K562 (cell line): ENCODE data around the gene DARS2. TPM values are rescaled to one million over a fixed set of nuclear protein-coding genes. Genes with fewer than 3 reads are reported as not detected.

ENCODE experiments used
- CHD4 ChIP-seq: fragments of 200-600 bp; sonication (generic); IDR thresholded peaks from 3 replicates; pipeline ENCODE4 v1.6.1; 2012; ENCODE audit warnings: low read depth, mild to moderate bottlenecking, mixed read lengths, low read length, inconsistent platforms; ENCODE audit not compliant: insufficient read depth, insufficient replicate concordance, poor library complexity, severe bottlenecking
- ESRRA ChIP-seq: fragments of 450-650 bp; IDR thresholded peaks from 2 replicates; pipeline ENCODE4 v1.6.1; 2014; ENCODE audit warnings: low read depth, mild to moderate bottlenecking, moderate library complexity, borderline replicate concordance
- NFIC ChIP-seq: fragments of 450-650 bp; IDR thresholded peaks from 2 replicates; pipeline ENCODE4 v1.6.1; 2017; ENCODE audit warnings: mild to moderate bottlenecking, inconsistent platforms
- NR2F6 ChIP-seq: fragments of 450-650 bp; formaldehyde crosslinking; IDR thresholded peaks from 2 replicates; pipeline ENCODE4 v1.4.0; 2020; ENCODE audit warnings: mild to moderate bottlenecking
- PML ChIP-seq: IDR thresholded peaks from 2 replicates; pipeline ENCODE4 v1.6.1; 2012; ENCODE audit warnings: low read length, inconsistent platforms
- RBFOX2 ChIP-seq: fragments of 200-400 bp; formaldehyde crosslinking; IDR thresholded peaks from 2 replicates; pipeline ENCODE4 v1.6.1; 2017; ENCODE audit warnings: low read depth, mild to moderate bottlenecking, low read length, moderate library complexity
- RNF2 ChIP-seq: sonication (generic); IDR thresholded peaks from 2 replicates; pipeline ENCODE4 v1.6.1; 2016
- SMARCB1 ChIP-seq: IDR thresholded peaks from 2 replicates; pipeline ENCODE4 v1.6.1; 2011; ENCODE audit warnings: improper control_type of control experiment, low read depth; ENCODE audit not compliant: insufficient read length
- THAP12 ChIP-seq: fragments of 250-450 bp; sonication (Bioruptor Pico); IDR thresholded peaks from 2 replicates; pipeline ENCODE4 v1.9.0; 2021; ENCODE audit warnings: mild to moderate bottlenecking, inconsistent platforms
- THRAP3 ChIP-seq: fragments of 450-650 bp; IDR thresholded peaks from 2 replicates; pipeline ENCODE4 v1.6.1; 2016; ENCODE audit warnings: mild to moderate bottlenecking, inconsistent platforms, borderline replicate concordance
- ZNF263 ChIP-seq: sonication (generic); formaldehyde crosslinking; IDR thresholded peaks from 2 replicates; pipeline ENCODE4 v1.8.0; 2022; ENCODE audit warnings: mild to moderate bottlenecking, missing genetic modification reagents, borderline replicate concordance
- ZNF707 ChIP-seq: fragments of 250-450 bp; sonication (Bioruptor Pico); conservative IDR thresholded peaks from 2 replicates; pipeline ENCODE4 v1.8.0; 2022; ENCODE audit warnings: inconsistent platforms, mild to moderate bottlenecking, moderate library complexity
- polyA plus RNA-seq, 8 experiments: library from polyadenylated mRNA; depleted of rRNA in 4 of 8; stranded (reverse) in 5 of 8; unstranded in 3 of 8; fragments of >200 nt; fragmentation: Nextera tagmentation in 2 of 8; fragmentation: Illumina TruSeq in 1 of 8; extraction: Ambion mirVana in 2 of 8; extraction: Trizol in 1 of 8; gene quantifications; 2 replicates each; pipeline versions ENCODE4 v1.2.1 to v1.2.3, GENCODE V29; 2011 to 2014; ENCODE audit warnings: inconsistent platforms in 1 of 8, missing spikeins in 1 of 8
- total RNA-seq, 7 experiments: library from RNA; depleted of rRNA in 6 of 7; stranded (reverse); fragments of >200 nt in 6 of 7; fragmentation: Illumina TruSeq in 2 of 7; extraction: Trizol in 2 of 7; gene quantifications; 2 replicates each; pipeline versions ENCODE4 v1.2.1 to v1.2.3, GENCODE V29; 2011 to 2021; ENCODE audit warnings: low replicate concordance in 1 of 7
- TF ChIP-seq, protein P1 (sequence below): IDR thresholded peaks from 3 replicates; pipeline ENCODE4 v1.6.1; 2011; ENCODE audit warnings: borderline replicate concordance, mild to moderate bottlenecking, moderate library complexity; ENCODE audit not compliant: insufficient read length; ENCODE audit errors: extremely low read depth
- TF ChIP-seq, protein P2 (sequence below): sonication (generic); formaldehyde crosslinking; IDR thresholded peaks from 2 replicates; pipeline ENCODE4 v1.8.1; 2023; ENCODE audit warnings: mild to moderate bottlenecking, missing genetic modification reagents
- TF ChIP-seq, protein P3 (sequence below): fragments of 250-450 bp; sonication (Bioruptor Pico); IDR thresholded peaks from 2 replicates; pipeline ENCODE4 v1.8.0; 2022; ENCODE audit warnings: inconsistent platforms, mild to moderate bottlenecking, moderate library complexity, borderline replicate concordance
- TF ChIP-seq, protein P4 (sequence below): fragments of 450-650 bp; IDR thresholded peaks from 2 replicates; pipeline ENCODE4 v1.6.1; 2014; ENCODE audit warnings: low read depth, mild to moderate bottlenecking, moderate library complexity, borderline replicate concordance

The DARS2 gene
- total and polyA plus RNA-seq, 9 of the 15 experiments (the other 6 are each of a cell fraction or from before 2014, with no cell fraction given): 36.4 to 96.7 (median 68.6) TPM

GRCh38 chr1:173868266-173869020 is 44.0 kb downstream of the DARS2 start, which contains the start of gene ZBTB37 (continued):
- TF ChIP-seq, protein P1, sequence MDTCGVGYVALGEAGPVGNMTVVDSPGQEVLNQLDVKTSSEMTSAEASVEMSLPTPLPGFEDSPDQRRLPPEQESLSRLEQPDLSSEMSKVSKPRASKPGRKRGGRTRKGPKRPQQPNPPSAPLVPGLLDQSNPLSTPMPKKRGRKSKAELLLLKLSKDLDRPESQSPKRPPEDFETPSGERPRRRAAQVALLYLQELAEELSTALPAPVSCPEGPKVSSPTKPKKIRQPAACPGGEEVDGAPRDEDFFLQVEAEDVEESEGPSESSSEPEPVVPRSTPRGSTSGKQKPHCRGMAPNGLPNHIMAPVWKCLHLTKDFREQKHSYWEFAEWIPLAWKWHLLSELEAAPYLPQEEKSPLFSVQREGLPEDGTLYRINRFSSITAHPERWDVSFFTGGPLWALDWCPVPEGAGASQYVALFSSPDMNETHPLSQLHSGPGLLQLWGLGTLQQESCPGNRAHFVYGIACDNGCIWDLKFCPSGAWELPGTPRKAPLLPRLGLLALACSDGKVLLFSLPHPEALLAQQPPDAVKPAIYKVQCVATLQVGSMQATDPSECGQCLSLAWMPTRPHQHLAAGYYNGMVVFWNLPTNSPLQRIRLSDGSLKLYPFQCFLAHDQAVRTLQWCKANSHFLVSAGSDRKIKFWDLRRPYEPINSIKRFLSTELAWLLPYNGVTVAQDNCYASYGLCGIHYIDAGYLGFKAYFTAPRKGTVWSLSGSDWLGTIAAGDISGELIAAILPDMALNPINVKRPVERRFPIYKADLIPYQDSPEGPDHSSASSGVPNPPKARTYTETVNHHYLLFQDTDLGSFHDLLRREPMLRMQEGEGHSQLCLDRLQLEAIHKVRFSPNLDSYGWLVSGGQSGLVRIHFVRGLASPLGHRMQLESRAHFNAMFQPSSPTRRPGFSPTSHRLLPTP: no peak
- TF ChIP-seq NR2F6 (CRISPR knock-in tag) (no peak), THRAP3 (no peak), THAP12 (CRISPR knock-in tag) (0 out of 2 replicates have a peak, but pooled peaks have one; percentile 25), NFIC (peak; percentile 65), RBFOX2 (peak; percentile 48), RNF2 (peak; percentile 82), PML (peak; percentile 38; the same call in 1 of the 2 replicates), SMARCB1 (no peak), ZNF263 (peak; percentile 6), CHD4 (peak; percentile 60), ZNF707 (CRISPR knock-in tag) (no peak), ESRRA (peak; percentile 73)
- TF ChIP-seq, protein P2, sequence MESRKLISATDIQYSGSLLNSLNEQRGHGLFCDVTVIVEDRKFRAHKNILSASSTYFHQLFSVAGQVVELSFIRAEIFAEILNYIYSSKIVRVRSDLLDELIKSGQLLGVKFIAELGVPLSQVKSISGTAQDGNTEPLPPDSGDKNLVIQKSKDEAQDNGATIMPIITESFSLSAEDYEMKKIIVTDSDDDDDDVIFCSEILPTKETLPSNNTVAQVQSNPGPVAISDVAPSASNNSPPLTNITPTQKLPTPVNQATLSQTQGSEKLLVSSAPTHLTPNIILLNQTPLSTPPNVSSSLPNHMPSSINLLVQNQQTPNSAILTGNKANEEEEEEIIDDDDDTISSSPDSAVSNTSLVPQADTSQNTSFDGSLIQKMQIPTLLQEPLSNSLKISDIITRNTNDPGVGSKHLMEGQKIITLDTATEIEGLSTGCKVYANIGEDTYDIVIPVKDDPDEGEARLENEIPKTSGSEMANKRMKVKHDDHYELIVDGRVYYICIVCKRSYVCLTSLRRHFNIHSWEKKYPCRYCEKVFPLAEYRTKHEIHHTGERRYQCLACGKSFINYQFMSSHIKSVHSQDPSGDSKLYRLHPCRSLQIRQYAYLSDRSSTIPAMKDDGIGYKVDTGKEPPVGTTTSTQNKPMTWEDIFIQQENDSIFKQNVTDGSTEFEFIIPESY: no peak; the same call in 1 of the 2 replicates
- TF ChIP-seq, protein P3, sequence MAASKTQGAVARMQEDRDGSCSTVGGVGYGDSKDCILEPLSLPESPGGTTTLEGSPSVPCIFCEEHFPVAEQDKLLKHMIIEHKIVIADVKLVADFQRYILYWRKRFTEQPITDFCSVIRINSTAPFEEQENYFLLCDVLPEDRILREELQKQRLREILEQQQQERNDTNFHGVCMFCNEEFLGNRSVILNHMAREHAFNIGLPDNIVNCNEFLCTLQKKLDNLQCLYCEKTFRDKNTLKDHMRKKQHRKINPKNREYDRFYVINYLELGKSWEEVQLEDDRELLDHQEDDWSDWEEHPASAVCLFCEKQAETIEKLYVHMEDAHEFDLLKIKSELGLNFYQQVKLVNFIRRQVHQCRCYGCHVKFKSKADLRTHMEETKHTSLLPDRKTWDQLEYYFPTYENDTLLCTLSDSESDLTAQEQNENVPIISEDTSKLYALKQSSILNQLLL: no peak
- TF ChIP-seq, protein P4, sequence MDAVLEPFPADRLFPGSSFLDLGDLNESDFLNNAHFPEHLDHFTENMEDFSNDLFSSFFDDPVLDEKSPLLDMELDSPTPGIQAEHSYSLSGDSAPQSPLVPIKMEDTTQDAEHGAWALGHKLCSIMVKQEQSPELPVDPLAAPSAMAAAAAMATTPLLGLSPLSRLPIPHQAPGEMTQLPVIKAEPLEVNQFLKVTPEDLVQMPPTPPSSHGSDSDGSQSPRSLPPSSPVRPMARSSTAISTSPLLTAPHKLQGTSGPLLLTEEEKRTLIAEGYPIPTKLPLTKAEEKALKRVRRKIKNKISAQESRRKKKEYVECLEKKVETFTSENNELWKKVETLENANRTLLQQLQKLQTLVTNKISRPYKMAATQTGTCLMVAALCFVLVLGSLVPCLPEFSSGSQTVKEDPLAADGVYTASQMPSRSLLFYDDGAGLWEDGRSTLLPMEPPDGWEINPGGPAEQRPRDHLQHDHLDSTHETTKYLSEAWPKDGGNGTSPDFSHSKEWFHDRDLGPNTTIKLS: peak; percentile 42; the same call in 1 of the 2 replicates
